ENCODE measurements around the gene LSM4. TPM values are rescaled to one million over a fixed set of nuclear protein-coding genes. Genes with fewer than 3 reads are reported as not detected.

LSM4 gene
- total RNA-seq, 1 experiment from 2014 or later: 351 TPM

GRCh38 chr19:18311502-18312091 is 11.3 kb downstream of the LSM4 start:
- no peak for DNase-seq (ENCODE audit: low read depth)

GRCh38 chr19:18310966-18311365 is 11.9 kb downstream of the LSM4 start:
- DNase-seq (ENCODE audit: low read depth): no peak

GRCh38 chr19:18310118-18310909 is 12.6 kb downstream of the LSM4 start:
- no peak for DNase-seq (ENCODE audit: low read depth)

GRCh38 chr19:18309525-18310064 is 13.3 kb downstream of the LSM4 start:
- no peak for DNase-seq (ENCODE audit: low read depth)

GRCh38 chr19:18308948-18309325 is 13.9 kb downstream of the LSM4 start:
- DNase-seq (ENCODE audit: low read depth): no peak

GRCh38 chr19:18308051-18308947 is 14.6 kb downstream of the LSM4 start:
- no peak for DNase-seq (ENCODE audit: low read depth)

GRCh38 chr19:18307271-18307681 is 15.6 kb downstream of the LSM4 start:
- no peak for DNase-seq (ENCODE audit: low read depth)

- no peak for DNase-seq (ENCODE audit: low read depth)
Observed at GRCh38 chr19:18306888-18307260, 16.0 kb downstream of the LSM4 start.

GRCh38 chr19:18306209-18306887 is 16.5 kb downstream of the LSM4 start:
- DNase-seq (ENCODE audit: low read depth): no peak

- peak; percentile 88 for DNase-seq (ENCODE audit: low read depth)
Observed at GRCh38 chr19:18304458-18305310, 18.2 kb downstream of the LSM4 start.

- no peak for DNase-seq (ENCODE audit: low read depth)
Observed at GRCh38 chr19:18304208-18304457, 18.7 kb downstream of the LSM4 start.

GRCh38 chr19:18301718-18302111 is 21.2 kb downstream of the LSM4 start:
- no peak for DNase-seq (ENCODE audit: low read depth)

- no peak for DNase-seq (ENCODE audit: low read depth)
Observed at GRCh38 chr19:18300930-18301717, 21.8 kb downstream of the LSM4 start.

- no peak for DNase-seq (ENCODE audit: low read depth)
Observed at GRCh38 chr19:18299654-18300053, 23.2 kb downstream of the LSM4 start.

GRCh38 chr19:18298601-18299000 is 24.3 kb downstream of the LSM4 start:
- no peak for DNase-seq (ENCODE audit: low read depth)

- DNase-seq (ENCODE audit: low read depth): no peak
Observed at GRCh38 chr19:18297308-18297707, 25.6 kb downstream of the LSM4 start.

GRCh38 chr19:18295034-18295451 is 27.8 kb downstream of the LSM4 start:
- DNase-seq (ENCODE audit: low read depth): no peak

GRCh38 chr19:18294467-18294864 is 28.4 kb downstream of the LSM4 start:
- no peak for DNase-seq (ENCODE audit: low read depth)

- DNase-seq (ENCODE audit: low read depth): no peak
Observed at GRCh38 chr19:18293642-18294466, 29.0 kb downstream of the LSM4 start.
